SK-N-MC (cell line): ENCODE data around the gene TCF7L1.

ENCODE experiments used
- EZH2 ChIP-seq: fragments of 200-600 bp; sonication (generic); IDR thresholded peaks from one replicate; pipeline ENCODE4 v1.6.1; 2017; ENCODE audit warnings: antibody characterized with exemption
- FOXP2 ChIP-seq: optimal IDR thresholded peaks from 2 replicates; pipeline ENCODE3; 2011; ENCODE audit warnings: mild to moderate bottlenecking, moderate library complexity; ENCODE audit not compliant: insufficient read depth; ENCODE audit errors: extremely low read length, control extremely low read depth
- POLR2AphosphoS5 ChIP-seq: IDR thresholded peaks from 2 replicates; pipeline ENCODE4 v1.6.1; 2012; ENCODE audit warnings: mild to moderate bottlenecking, low read depth, low read length, borderline replicate concordance

GRCh38 chr2:85191157-85191556 lies 58.0 kb downstream of the TCF7L1 start:
- TF ChIP-seq POLR2AphosphoS5 (no peak), EZH2 (no peak), FOXP2 (no peak)
